SU-DHL-6 (cell line): ENCODE measurements around the gene TSPAN31.

Experiments used
- H2AFZ ChIP-seq: fragments of 200-600 bp; sonication (generic); 2 replicates; pipeline ENCODE4 v1.6.1; 2014; ENCODE audit warnings: low read depth, mild to moderate bottlenecking, moderate library complexity, mixed read lengths, antibody characterized with exemption, low read length; ENCODE audit not compliant: severe bottlenecking
- H3F3A ChIP-seq: fragments of 200-600 bp; shearing (Covaris generic); 2 replicates; pipeline ENCODE4 v1.6.0; 2016; ENCODE audit warnings: antibody characterized with exemption, mild to moderate bottlenecking; ENCODE audit not compliant: insufficient read depth
- H3K27ac ChIP-seq: fragments of 200-600 bp; sonication (generic); 2 replicates; pipeline ENCODE4 v1.5.1; 2016; ENCODE audit warnings: low read depth, mild to moderate bottlenecking, low read length, moderate library complexity, mixed read lengths
- H3K27me3 ChIP-seq: fragments of 200-600 bp; sonication (generic), shearing (Covaris generic); 2 replicates; pipeline ENCODE4 v1.6.0; 2014; ENCODE audit warnings: mild to moderate bottlenecking, low read length
- H3K36me3 ChIP-seq: fragments of 200-600 bp; sonication (generic); 2 replicates; pipeline ENCODE4 v1.6.1; 2014; ENCODE audit warnings: mild to moderate bottlenecking, low read length, mixed read lengths
- H3K4me2 ChIP-seq: fragments of 300-600, 200-600 bp; shearing (Covaris generic), sonication (generic); 2 replicates; pipeline ENCODE4 v1.6.0; 2014; ENCODE audit warnings: low read length, low read depth, mild to moderate bottlenecking; ENCODE audit not compliant: poor library complexity, severe bottlenecking
- H3K4me3 ChIP-seq: fragments of 200-600 bp; sonication (generic); 2 replicates; pipeline ENCODE4 v1.5.1; 2014; ENCODE audit warnings: antibody characterized with exemption, low read length, mild to moderate bottlenecking, mixed read lengths; ENCODE audit not compliant: insufficient read depth, poor library complexity, severe bottlenecking
- H3K79me2 ChIP-seq: fragments of 200-600 bp; sonication (generic); 2 replicates; pipeline ENCODE4 v1.6.1; 2014; ENCODE audit warnings: mild to moderate bottlenecking, low read length, moderate library complexity; ENCODE audit not compliant: insufficient read depth
- H3K9ac ChIP-seq: fragments of 200-600 bp; sonication (generic); 2 replicates; pipeline ENCODE4 v1.7.0; 2014; ENCODE audit warnings: mild to moderate bottlenecking, low read length
- H3K9me2 ChIP-seq: fragments of 200-600 bp; sonication (generic); replicated peaks from 2 replicates; pipeline ENCODE4 v1.6.1; 2014; ENCODE audit warnings: low read length; ENCODE audit not compliant: insufficient read depth
- H3K9me3 ChIP-seq: fragments of 200-600 bp; sonication (generic); 2 replicates; pipeline ENCODE4 v1.6.1; 2014; ENCODE audit warnings: low read length, mixed read lengths; ENCODE audit not compliant: insufficient read depth
- H4K20me1 ChIP-seq: fragments of 200-600 bp; sonication (generic); 2 replicates; pipeline ENCODE4 v1.6.1; 2014; ENCODE audit warnings: low read depth, mild to moderate bottlenecking, antibody characterized with exemption, low read length, moderate library complexity, mixed read lengths
- EZH2phosphoT487 ChIP-seq: fragments of 200-600 bp; sonication (generic), shearing (Covaris generic); conservative IDR thresholded peaks from 2 replicates; pipeline ENCODE4 v1.6.1; 2018; ENCODE audit warnings: mild to moderate bottlenecking, antibody characterized with exemption, low read length, moderate library complexity, mixed read lengths
- TF ChIP-seq, protein P1 (sequence below): fragments of 200-600 bp; sonication (generic); IDR thresholded peaks from one replicate; pipeline ENCODE4 v1.5.1; 2017; ENCODE audit warnings: antibody characterized with exemption, mild to moderate bottlenecking, low read length, moderate library complexity; ENCODE audit not compliant: insufficient read depth, poor library complexity, severe bottlenecking

The TSPAN31 gene

DNA sequence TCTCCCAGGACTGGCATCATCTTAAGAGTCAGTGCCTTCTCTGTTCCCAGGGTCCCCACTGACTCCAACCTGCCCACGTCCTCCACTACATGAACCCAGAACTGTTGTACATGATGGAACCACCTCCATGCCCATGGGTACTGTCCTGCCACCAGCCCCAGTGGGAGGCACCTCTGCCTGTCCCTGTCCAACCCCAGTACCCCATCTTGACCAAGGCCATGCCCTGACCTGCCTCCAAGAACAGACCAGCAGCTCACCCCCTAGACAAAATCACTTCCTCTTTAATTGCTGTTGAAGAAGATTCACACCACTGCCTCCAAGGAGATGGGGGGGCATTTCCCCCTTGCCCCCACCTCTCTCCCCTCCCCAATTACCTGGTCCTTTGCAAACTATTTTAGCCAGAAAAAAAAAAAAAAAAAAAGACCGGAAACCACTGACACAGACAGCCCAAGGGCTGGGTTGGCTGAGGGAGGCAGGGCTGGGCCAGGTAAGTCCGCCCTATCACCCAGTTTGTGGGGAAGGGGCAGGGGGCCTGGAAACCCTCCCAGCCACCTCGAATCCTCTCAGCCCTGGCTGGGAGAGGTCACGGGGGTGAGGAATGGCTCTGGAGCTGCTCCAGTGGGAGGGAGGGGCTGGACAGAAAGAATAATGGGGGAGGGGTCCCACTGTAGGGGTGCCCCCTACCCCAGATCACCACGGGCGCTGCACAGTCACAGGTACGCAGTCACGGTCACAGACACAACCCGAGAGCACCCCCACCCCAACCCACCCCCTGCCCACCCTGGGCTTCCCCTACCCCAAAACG, 19.7 kb upstream of the TSPAN31 start:
- no peaks in the 10 kb centered on the region for H3K9me2 ChIP-seq
- H3K9ac ChIP-seq: no peak overlapping the region
- H3F3A ChIP-seq: no peaks in the 10 kb centered on the region
- TF ChIP-seq, protein P1, sequence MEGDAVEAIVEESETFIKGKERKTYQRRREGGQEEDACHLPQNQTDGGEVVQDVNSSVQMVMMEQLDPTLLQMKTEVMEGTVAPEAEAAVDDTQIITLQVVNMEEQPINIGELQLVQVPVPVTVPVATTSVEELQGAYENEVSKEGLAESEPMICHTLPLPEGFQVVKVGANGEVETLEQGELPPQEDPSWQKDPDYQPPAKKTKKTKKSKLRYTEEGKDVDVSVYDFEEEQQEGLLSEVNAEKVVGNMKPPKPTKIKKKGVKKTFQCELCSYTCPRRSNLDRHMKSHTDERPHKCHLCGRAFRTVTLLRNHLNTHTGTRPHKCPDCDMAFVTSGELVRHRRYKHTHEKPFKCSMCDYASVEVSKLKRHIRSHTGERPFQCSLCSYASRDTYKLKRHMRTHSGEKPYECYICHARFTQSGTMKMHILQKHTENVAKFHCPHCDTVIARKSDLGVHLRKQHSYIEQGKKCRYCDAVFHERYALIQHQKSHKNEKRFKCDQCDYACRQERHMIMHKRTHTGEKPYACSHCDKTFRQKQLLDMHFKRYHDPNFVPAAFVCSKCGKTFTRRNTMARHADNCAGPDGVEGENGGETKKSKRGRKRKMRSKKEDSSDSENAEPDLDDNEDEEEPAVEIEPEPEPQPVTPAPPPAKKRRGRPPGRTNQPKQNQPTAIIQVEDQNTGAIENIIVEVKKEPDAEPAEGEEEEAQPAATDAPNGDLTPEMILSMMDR: no peak
- TF ChIP-seq EZH2phosphoT487: no peak
- no peaks in the 10 kb centered on the region for H3K9me3 ChIP-seq
- H3K4me2 ChIP-seq: no peak overlapping the region
- no peaks in the 10 kb centered on the region for H3K79me2 ChIP-seq
- H3K27me3 ChIP-seq: no peaks in the 10 kb centered on the region
- 0 out of 2 replicates have a peak, but pooled peaks cover 2% of the 10 kb centered on the region for H3K36me3 ChIP-seq
- H3K27ac ChIP-seq: no peak overlapping the region
- H2AFZ ChIP-seq: no peak overlapping the region
- no peak overlapping the region for H3K4me3 ChIP-seq
- no peaks in the 10 kb centered on the region for H4K20me1 ChIP-seq

DNA sequence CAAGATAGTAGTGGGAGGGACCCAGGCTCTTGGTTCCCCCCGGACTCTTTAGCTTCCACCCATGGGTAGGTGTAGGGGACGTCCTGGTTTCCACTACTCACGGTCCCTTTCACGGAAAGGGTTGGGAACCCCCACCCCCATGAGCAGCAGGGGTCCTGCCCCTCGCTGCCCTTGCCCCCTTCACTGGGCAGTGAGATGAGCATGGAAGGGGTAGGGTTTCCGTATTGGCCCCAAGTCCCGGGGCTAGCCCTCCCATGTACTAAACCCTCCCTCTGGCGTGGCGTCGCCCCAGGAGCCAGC, 19.0 kb upstream of the TSPAN31 start:
- Histone ChIP-seq H3K4me2 (no peak overlapping the region), H3K27me3 (no peaks in the 10 kb centered on the region), H3K79me2 (no peaks in the 10 kb centered on the region), H3K9ac (no peak overlapping the region), H3K9me2 (no peaks in the 10 kb centered on the region), H3F3A (no peaks in the 10 kb centered on the region), H4K20me1 (no peaks in the 10 kb centered on the region), H3K36me3 (0 out of 2 replicates have a peak, but pooled peaks cover 3% of the 10 kb centered on the region), H3K27ac (no peak overlapping the region), H2AFZ (no peak overlapping the region), H3K9me3 (no peaks in the 10 kb centered on the region), H3K4me3 (no peak overlapping the region)
- no peak for TF ChIP-seq EZH2phosphoT487
- TF ChIP-seq, protein P1: no peak

DNA sequence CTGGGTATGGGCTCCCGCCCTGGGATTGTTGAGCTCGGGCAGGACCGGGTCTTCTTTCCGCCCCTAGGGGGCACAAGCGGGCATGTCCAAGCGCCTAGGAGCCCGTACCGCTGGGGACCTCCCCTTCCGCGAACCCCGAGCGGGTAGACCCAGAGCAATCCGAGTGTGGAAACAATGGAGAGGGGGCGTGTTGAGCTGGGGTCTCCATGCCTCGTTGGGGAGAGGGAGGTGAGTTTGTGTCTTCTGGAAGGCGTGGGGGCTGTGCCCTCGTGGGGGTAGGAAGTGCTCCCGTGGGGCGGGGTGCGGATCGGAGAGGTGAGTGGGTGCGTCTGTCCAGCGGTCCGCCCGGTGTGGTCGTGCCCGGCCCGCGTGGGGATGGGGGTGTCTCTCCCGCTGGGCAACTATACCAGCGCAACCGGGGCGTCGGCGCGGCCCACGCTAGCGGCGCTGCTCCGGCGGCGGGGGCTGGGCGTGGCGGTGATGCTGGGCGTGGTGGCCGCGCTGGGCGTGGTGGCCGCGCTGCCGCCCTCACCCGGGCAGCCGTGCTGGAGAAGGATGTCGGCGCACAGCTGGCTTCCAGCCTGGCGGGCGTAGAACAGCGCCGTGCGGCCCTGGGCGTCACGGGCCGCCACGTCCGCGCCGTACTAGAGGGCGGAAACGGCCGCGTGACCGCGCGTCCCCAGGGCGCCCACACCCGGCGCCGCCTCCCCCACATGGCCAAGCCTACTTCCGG, 18.5 kb upstream of the TSPAN31 start:
- Histone ChIP-seq H3K4me2 (no peak overlapping the region), H3K27ac (no peak overlapping the region)

More for the DNA sequence above, 18.5 kb upstream of the TSPAN31 start:
- no peaks in the 10 kb centered on the region for H3F3A ChIP-seq
- H3K9ac ChIP-seq: no peak overlapping the region
- H3K79me2 ChIP-seq: no peaks in the 10 kb centered on the region
- no peaks in the 10 kb centered on the region for H3K9me3 ChIP-seq
- H4K20me1 ChIP-seq: no peaks in the 10 kb centered on the region
- no peak overlapping the region for H3K4me3 ChIP-seq
- 0 out of 2 replicates have a peak, but pooled peaks cover 3% of the 10 kb centered on the region for H3K36me3 ChIP-seq
- H3K27me3 ChIP-seq: no peaks in the 10 kb centered on the region
- TF ChIP-seq, protein P1: peak; percentile 20
- no peak for TF ChIP-seq EZH2phosphoT487
- H2AFZ ChIP-seq: no peak overlapping the region
- H3K9me2 ChIP-seq: no peaks in the 10 kb centered on the region
